ENCODE results near the gene POLA1. TPM values are rescaled to one million over a fixed set of nuclear protein-coding genes. Genes with fewer than 3 reads are reported as not detected.
A peak's percentile ranks its signal among the peaks of the same experiment; 100 is the strongest.

POLA1 gene
- total RNA-seq, 6 experiments from 2014 or later = 2.0 to 4.5 (median 2.8) TPM

- Histone ChIP-seq H3K27ac (no peak overlapping the region), H3K4me3 (no peak overlapping the region), H3K4me1 (no peaks in the 10 kb centered on the region), H3K9me3 (no peaks in the 10 kb centered on the region), H3K27me3 (peaks cover 0 to 44% of the 10 kb centered on the region in 2 donors), H3K36me3 (no peaks in the 10 kb centered on the region)
- DNase-seq = no peak
- WGBS (ENCODE audit: insufficient coverage, low coverage, low lambda C conversion rate, missing lambda C conversion rate) = 32% methylated on average over 10 of the region's 44 CpGs
- ATAC-seq = no peak
- no peak for TF ChIP-seq POLR2A (IDR thresholded peaks at IDR 0.05)
- no peak for TF ChIP-seq CTCF (IDR thresholded peaks at IDR 0.05)
- intact Hi-C loops (cut with DNase I) = no loop called here
Observed at GRCh38 chrX:25013632-25014365, 320.1 kb downstream of the POLA1 start.

DNA sequence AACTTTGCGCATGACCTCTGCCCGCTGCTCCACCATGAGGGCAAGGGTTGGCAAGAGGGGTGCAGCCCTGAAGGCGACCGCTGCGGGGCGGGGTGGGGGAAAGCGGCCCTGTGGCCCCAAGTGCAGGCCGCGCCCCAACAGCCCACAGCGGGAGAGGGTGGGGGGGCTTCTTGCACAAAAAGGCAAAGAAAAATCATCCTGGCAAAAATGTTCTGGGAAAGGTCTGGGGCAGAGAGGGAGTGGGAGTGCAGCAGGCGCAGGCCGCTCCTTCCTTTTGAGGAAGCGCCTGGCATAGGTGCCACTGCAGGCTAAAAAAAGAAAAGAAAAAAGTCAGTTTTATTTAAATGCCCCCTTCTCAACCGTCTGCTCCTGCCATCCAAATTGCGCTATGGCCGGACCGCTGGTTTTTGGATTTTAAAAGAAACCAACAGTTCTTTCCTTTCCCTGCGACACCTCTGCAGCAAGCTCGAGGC lies 320.7 kb downstream of the POLA1 start:
- Histone ChIP-seq H3K27ac (no peak overlapping the region), H3K36me3 (no peaks in the 10 kb centered on the region), H3K27me3 (peaks cover 0 to 50% of the 10 kb centered on the region in 2 donors), H3K4me3 (no peak overlapping the region), H3K4me1 (no peaks in the 10 kb centered on the region), H3K9me3 (no peaks in the 10 kb centered on the region)
- ATAC-seq (no peak), DNase-seq (no peak)
- 27% methylated on average over 19 of the region's 19 CpGs for WGBS (ENCODE audit: insufficient coverage, low coverage, low lambda C conversion rate, missing lambda C conversion rate)
- intact Hi-C loops (cut with DNase I) = no loop called here
- TF ChIP-seq CTCF (IDR thresholded peaks at IDR 0.05) (no peak), POLR2A (IDR thresholded peaks at IDR 0.05) (no peak)

DNA sequence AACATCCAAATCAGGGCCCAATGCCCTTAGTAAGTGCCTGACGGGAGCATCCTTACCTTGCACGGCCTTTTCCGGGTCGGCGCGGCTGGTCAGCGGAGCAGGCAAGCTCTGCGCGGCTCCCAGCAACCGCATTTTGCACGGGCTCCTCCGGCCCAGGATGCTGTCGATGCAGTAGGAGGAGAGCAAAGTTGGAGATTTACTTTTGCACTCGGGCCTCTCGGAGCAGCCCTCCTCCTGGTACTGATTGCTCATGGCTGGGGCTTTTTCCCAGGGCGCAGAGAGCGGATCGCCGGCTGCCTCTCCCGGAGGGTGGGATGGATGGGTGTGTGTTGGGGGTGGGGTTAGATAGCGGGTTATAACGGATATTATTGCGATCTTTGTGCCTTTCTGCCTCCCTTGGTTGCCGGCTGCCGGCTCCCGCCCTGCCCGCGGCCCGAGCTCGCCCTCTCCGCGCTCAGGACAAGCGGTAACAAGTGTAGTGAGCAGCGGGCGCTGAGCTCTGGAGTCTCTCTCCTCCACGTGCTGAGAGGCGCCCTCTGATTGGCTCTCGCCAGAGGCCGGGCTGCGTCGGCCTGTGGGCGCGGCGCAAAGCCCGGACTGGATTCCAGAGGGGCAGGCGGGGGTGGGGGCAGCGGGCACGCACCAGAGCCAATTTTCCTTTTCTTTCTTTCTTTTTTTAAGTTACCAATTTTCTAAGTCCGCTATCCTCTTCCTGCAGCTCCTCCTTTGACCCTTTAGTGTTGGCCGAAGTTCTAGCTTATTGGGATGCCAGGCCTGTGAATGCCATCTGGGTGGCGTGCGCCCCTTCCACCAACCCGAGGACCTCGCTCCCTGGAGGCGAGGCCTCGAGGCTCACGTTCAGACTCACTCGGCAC lies 322.0 kb downstream of the POLA1 start, which contains the start of gene ARX:
Gene ARX, minus strand, starts transcription at position 480 of the 875 bp plus-strand sequence. Its CDS starts 228 bp downstream, at position 252.
- ATAC-seq (peak; percentile 78 to 90 (median 88)), DNase-seq (peak in 2 of 3 donors; percentile 55 to 69)
- peaks cover 0 to 61% of the 10 kb centered on the region in 2 donors for H3K27me3 ChIP-seq
- 25% methylated on average over 26 of the region's 58 CpGs for WGBS (ENCODE audit: insufficient coverage, low coverage, low lambda C conversion rate, missing lambda C conversion rate)
- no peak within 1 kb of the TSS for H3K4me3 ChIP-seq
- H3K4me1 ChIP-seq = no peaks in the 10 kb centered on the region
- H3K27ac ChIP-seq = no peak within 1 kb of the TSS
- H3K9me3 ChIP-seq = no peaks in the 10 kb centered on the region
- TF ChIP-seq CTCF (IDR thresholded peaks at IDR 0.05) (no peak), POLR2A (IDR thresholded peaks at IDR 0.05) (no peak)
- no peaks in the 10 kb centered on the region for H3K36me3 ChIP-seq
- intact Hi-C loops (cut with DNase I) = no loop called here

DNA sequence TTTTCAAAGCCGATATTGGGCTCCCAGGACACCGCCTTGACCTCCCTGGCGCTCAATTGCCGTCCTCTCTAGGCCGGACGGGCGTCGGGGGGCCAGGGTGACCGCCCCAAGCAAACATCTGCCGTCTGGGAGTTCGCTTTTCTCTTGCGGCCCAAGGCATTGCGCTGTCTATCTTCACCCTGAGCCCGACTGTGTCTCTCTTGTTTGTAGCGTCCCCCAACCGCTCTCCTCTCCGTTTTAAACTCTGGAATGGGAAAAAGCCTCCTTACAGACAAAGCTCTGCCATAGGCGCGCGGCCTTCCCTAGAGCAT lies 322.6 kb downstream of the POLA1 start:
- Histone ChIP-seq H3K4me3 (no peak overlapping the region), H3K27ac (no peak overlapping the region), H3K36me3 (no peaks in the 10 kb centered on the region), H3K9me3 (no peaks in the 10 kb centered on the region), H3K4me1 (no peaks in the 10 kb centered on the region), H3K27me3 (peaks cover 0 to 61% of the 10 kb centered on the region in 2 donors)
- 26% methylated on average over 16 of the region's 20 CpGs for WGBS (ENCODE audit: insufficient coverage, low coverage, low lambda C conversion rate, missing lambda C conversion rate)
- ATAC-seq (no peak), DNase-seq (no peak)
- no peak for TF ChIP-seq POLR2A (IDR thresholded peaks at IDR 0.05)
- no peak for TF ChIP-seq CTCF (IDR thresholded peaks at IDR 0.05)
- intact Hi-C loops (cut with DNase I) = no loop called here
